B cell (primary cell): ENCODE measurements around the gene SLC2A4RG. TPM values are rescaled to one million over a fixed set of nuclear protein-coding genes. Genes with fewer than 3 reads are reported as not detected.

Experiments
- ATAC-seq: fragments of 200-7000 bp; cut with Tn5 transposase; one replicate; pipeline ENCODE4 v1.10.0; 2021; ENCODE audit warnings: low read depth, mild to moderate bottlenecking, moderate number of reproducible peaks, moderate library complexity
- CTCF ChIA-PET: fragments of 350-600 bp; sonication (Branson Sonifier 250); formaldehyde crosslinking; loops from one replicate; lab custom pipeline; 2021; ENCODE audit warnings: antibody characterized with exemption, inconsistent platforms; lab: Charles Lee
- POLR2A ChIA-PET: fragments of 350-600 bp; sonication (Branson Sonifier 250); formaldehyde crosslinking; loops from one replicate; lab custom pipeline; 2021; ENCODE audit warnings: antibody characterized with exemption; lab: Charles Lee
- DNase-seq: peaks from one replicate; pipeline ENCODE4 v3.0.0; 2013
- H2AFZ ChIP-seq: 2 replicates; pipeline ENCODE4 v1.6.1; 2012; ENCODE audit warnings: mild to moderate bottlenecking, low read depth, low read length; ENCODE audit not compliant: insufficient read depth, poor library complexity, severe bottlenecking
- H3K27ac ChIP-seq, 2 donors: 1 replicate in 1 of 2; 2 replicates in 1 of 2; pipeline ENCODE4 v1.5.1; 2012 to 2013; ENCODE audit warnings: low read length in 2 of 2, mild to moderate bottlenecking in 2 of 2, moderate library complexity in 1 of 2
- H3K27me3 ChIP-seq, 4 experiments: fragments of 200-600 bp in 1 of 4; sonication (generic) in 1 of 4; replicated peaks in 1 of 4; 1 replicate in 2 of 4; 2 replicates in 2 of 4; pipeline versions ENCODE4 v1.6.1 to v1.7.0; 2013 to 2016; ENCODE audit warnings: low read length in 3 of 4, mild to moderate bottlenecking in 2 of 4, mixed read lengths in 1 of 4, moderate library complexity in 1 of 4; ENCODE audit not compliant: insufficient read depth in 4 of 4, control insufficient read depth in 3 of 4; ENCODE audit errors: control extremely low read depth in 1 of 4
- H3K36me3 ChIP-seq, 2 experiments: replicated peaks in 1 of 2; 1 replicate in 1 of 2; 2 replicates in 1 of 2; pipeline versions ENCODE4 v1.6.1 to v1.7.1; 2013; ENCODE audit warnings: low read length in 1 of 2; ENCODE audit not compliant: insufficient read depth in 2 of 2, control insufficient read depth in 1 of 2; ENCODE audit errors: control extremely low read depth in 1 of 2, extremely low read depth in 1 of 2
- H3K4me1 ChIP-seq, 2 donors: fragments of 200-600 bp in 1 of 2; sonication (generic) in 1 of 2; 1 replicate in 1 of 2; 2 replicates in 1 of 2; pipeline versions ENCODE4 v1.5.1 to v1.6.1; 2013 to 2017; ENCODE audit warnings: low read length in 2 of 2; ENCODE audit not compliant: control insufficient read depth in 2 of 2, insufficient read depth in 2 of 2
- H3K4me2 ChIP-seq: replicated peaks from 2 replicates; pipeline ENCODE3; 2012; ENCODE audit warnings: mild to moderate bottlenecking, low read depth, low read length; ENCODE audit not compliant: poor library complexity, severe bottlenecking
- H3K4me3 ChIP-seq, 5 experiments: fragments of 200-600 bp in 1 of 5; sonication (generic) in 1 of 5; 1 replicate in 3 of 5; 2 replicates in 2 of 5; pipeline versions ENCODE4 v1.5.1 to v1.7.0; 2011 to 2016; ENCODE audit warnings: low read length in 4 of 5, mild to moderate bottlenecking in 4 of 5, low read depth in 2 of 5, control low read depth in 1 of 5, moderate library complexity in 1 of 5; ENCODE audit not compliant: insufficient read depth in 1 of 5; ENCODE audit errors: control extremely low read depth in 1 of 5, extremely low read depth in 1 of 5
- H3K79me2 ChIP-seq: fragments of 200-600 bp; sonication (generic); one replicate; pipeline ENCODE4 v1.6.0; 2016; ENCODE audit warnings: low read length; ENCODE audit not compliant: control insufficient read depth, insufficient read depth
- H3K9ac ChIP-seq: fragments of 200-600 bp; sonication (generic); 2 replicates; pipeline ENCODE4 v1.6.1; 2017; ENCODE audit warnings: mild to moderate bottlenecking, low read length, moderate library complexity
- H3K9me3 ChIP-seq, 3 donors: one replicate each; pipeline versions ENCODE4 v1.6.1 to v1.7.1; 2013; ENCODE audit warnings: low read length in 2 of 3; ENCODE audit not compliant: control insufficient read depth in 2 of 3, insufficient read depth in 1 of 3; ENCODE audit errors: control extremely low read depth in 1 of 3
- H4K20me1 ChIP-seq: 2 replicates; pipeline ENCODE4 v1.6.0; 2012; ENCODE audit warnings: mild to moderate bottlenecking, low read length; ENCODE audit not compliant: insufficient read depth, control insufficient read depth, poor library complexity, severe bottlenecking
- H3K27ac Mint-ChIP-seq: one replicate; pipeline ENCODE4 v1.8.0; 2021; ENCODE audit warnings: mixed read lengths
- H3K27me3 Mint-ChIP-seq: one replicate; pipeline ENCODE4 v1.8.0; 2021; ENCODE audit warnings: mixed read lengths
- H3K4me1 Mint-ChIP-seq: one replicate; pipeline ENCODE4 v1.8.0; 2021; ENCODE audit warnings: mixed read lengths
- H3K4me3 Mint-ChIP-seq: one replicate; pipeline ENCODE4 v1.8.0; 2021; ENCODE audit warnings: mixed read lengths
- H3K9me3 Mint-ChIP-seq: one replicate; pipeline ENCODE4 v1.8.0; 2022; ENCODE audit warnings: mixed read lengths; ENCODE audit not compliant: insufficient read depth
- CTCF ChIP-seq: fragments of 200-600 bp; IDR thresholded peaks from one replicate; pipeline ENCODE4 v1.8.0; 2022; ENCODE audit warnings: antibody characterized with exemption, mild to moderate bottlenecking
- EZH2 ChIP-seq: IDR thresholded peaks from 2 replicates; pipeline ENCODE4 v1.6.1; 2012; ENCODE audit warnings: borderline replicate concordance, low read depth, mild to moderate bottlenecking, moderate library complexity, low read length; ENCODE audit not compliant: insufficient read depth, poor library complexity, severe bottlenecking
- WGBS: methylation state at CpG from one replicate; pipeline ENCODE4 v1.1.5; 2013; ENCODE audit warnings: missing lambda C conversion rate; ENCODE audit not compliant: insufficient coverage; 5-methylcytosine and 5-hydroxymethylcytosine counted together
- intact Hi-C: fragments of 100-400 bp; cut with micrococcal nuclease; formaldehyde crosslinking; loops from one replicate; pipeline ENCODE4 v1.10.0; 2022
- polyA plus RNA-seq: library from polyadenylated mRNA; depleted of rRNA; stranded (reverse); fragments of >200 nt; gene quantifications from 2 replicates; pipeline ENCODE4 v1.2.3, GENCODE V29; 2012
- total RNA-seq, 2 donors: library from RNA; stranded (reverse); fragments of 120-200 nt in 1 of 2; gene quantifications; 1 replicate in 1 of 2; 2 replicates in 1 of 2; pipeline versions ENCODE4 v1.2.3 to v1.2.4, GENCODE V29; 2013 to 2022

Gene SLC2A4RG
- total and polyA plus RNA-seq, 2 donors (not counting 1 experiment from before 2014, with no cell fraction given) = 39.7 to 49.4 TPM

GRCh38 chr20:63735859-63736718 lies 3.5 kb upstream of the SLC2A4RG start, which contains the start of gene LIME1:
TSS of gene LIME1 (plus strand) at chr20:63736664. CDS start at chr20:63737550, 886 bp downstream.
- Histone ChIP-seq H3K9me3 (no peaks in the 10 kb centered on the region), H4K20me1 (peaks cover 58% of the 10 kb centered on the region), H3K4me1 (peaks cover 46 to 57% of the 10 kb centered on the region in 2 donors), H3K79me2 (peaks cover 44% of the 10 kb centered on the region), H3K4me3 (peak within 1 kb of the TSS in 4 of 5 experiments; percentile 44 to 70 (median 48)), H2AFZ (peak within 1 kb of the TSS; percentile 50), H3K27me3 (no peaks in the 10 kb centered on the region), H3K9ac (peak within 1 kb of the TSS; percentile 65), H3K4me2 (peak within 1 kb of the TSS; percentile 93), H3K27ac (peak within 1 kb of the TSS; percentile 44 to 46), H3K36me3 (peaks cover 0 to 24% of the 10 kb centered on the region in 2 experiments)
- H3K4me3 Mint-ChIP-seq = peak within 1 kb of the TSS; percentile 80
- 20% methylated on average over 31 of the region's 31 CpGs for WGBS
- peak within 1 kb of the TSS; percentile 89 for H3K27ac Mint-ChIP-seq
- TF ChIP-seq CTCF (no peak), EZH2 (no peak)
- H3K9me3 Mint-ChIP-seq = no peaks in the 10 kb centered on the region
- CTCF ChIA-PET = interaction anchor here (1.0 to 1.6 kb wide), 4 partner anchors 23 to 198 kb away, joined by 3 to 5 read pairs (median 4); partner anchors contain the start of genes ARFRP1, TPD52L2 and ZGPAT
- no peaks in the 10 kb centered on the region for H3K27me3 Mint-ChIP-seq
- POLR2A ChIA-PET = interaction anchor here (0.5 to 2.5 kb wide), 8 partner anchors 9 to 215 kb away, joined by 3 to 20 read pairs (median 6); partner anchors contain the start of genes ARFRP1, DNAJC5, GMEB2 and PPDPF
- ATAC-seq (peak; percentile 32), DNase-seq (peak; percentile 80)
- H3K4me1 Mint-ChIP-seq = peaks cover 22% of the 10 kb centered on the region
- intact Hi-C loops = loop anchor here (1.0 to 5.0 kb wide), 3 partner anchors 29 to 199 kb away; partner anchors contain the start of genes ARFRP1, PTK6 and RTEL1
